DOHH2 (cell line): ENCODE measurements around the gene SEZ6.

Source experiments
- H3F3A ChIP-seq: fragments of 200-600 bp; sonication (generic), shearing (Covaris generic); 2 replicates; pipeline ENCODE4 v1.6.0; 2016; ENCODE audit warnings: antibody characterized with exemption, mild to moderate bottlenecking; ENCODE audit not compliant: control insufficient read depth, insufficient read depth
- H3K27ac ChIP-seq: fragments of 200-600 bp; sonication (generic); 2 replicates; pipeline ENCODE4 v1.5.1; 2014; ENCODE audit warnings: low read depth, mild to moderate bottlenecking, low read length, moderate library complexity
- H3K27me3 ChIP-seq: fragments of 200-600 bp; sonication (generic); 2 replicates; pipeline ENCODE4 v1.6.1; 2014; ENCODE audit warnings: mild to moderate bottlenecking, low read length, mixed read lengths; ENCODE audit not compliant: control insufficient read depth
- H3K36me3 ChIP-seq: fragments of 200-600 bp; sonication (generic); 2 replicates; pipeline ENCODE4 v1.6.1; 2014; ENCODE audit warnings: mild to moderate bottlenecking, low read length, moderate library complexity, mixed read lengths; ENCODE audit not compliant: control insufficient read depth
- H3K4me1 ChIP-seq: fragments of 200-600 bp; sonication (generic); 2 replicates; pipeline ENCODE4 v1.6.1; 2014; ENCODE audit warnings: mild to moderate bottlenecking, low read length, mixed read lengths; ENCODE audit not compliant: control insufficient read depth
- H3K4me2 ChIP-seq: fragments of 200-600 bp; sonication (generic); 2 replicates; pipeline ENCODE4 v1.6.0; 2014; ENCODE audit warnings: mild to moderate bottlenecking, low read length, moderate library complexity
- H3K4me3 ChIP-seq: fragments of 200-600 bp; sonication (generic); 2 replicates; pipeline ENCODE4 v1.5.1; 2014; ENCODE audit warnings: mild to moderate bottlenecking, low read length, mixed read lengths
- H3K79me2 ChIP-seq: fragments of 200-600 bp; sonication (generic); 2 replicates; pipeline ENCODE4 v1.6.1; 2014; ENCODE audit warnings: mild to moderate bottlenecking, low read length, mixed read lengths; ENCODE audit not compliant: control insufficient read depth
- H3K9me2 ChIP-seq: fragments of 200-600 bp; sonication (generic); replicated peaks from 2 replicates; pipeline ENCODE4 v1.6.1; 2014; ENCODE audit warnings: mild to moderate bottlenecking, low read length, mixed read lengths; ENCODE audit not compliant: control insufficient read depth
- H3K9me3 ChIP-seq: fragments of 200-600 bp; sonication (generic); 2 replicates; pipeline ENCODE4 v1.6.1; 2014; ENCODE audit warnings: antibody characterized with exemption, low read length, mixed read lengths; ENCODE audit not compliant: control insufficient read depth, insufficient read depth
- H4K20me1 ChIP-seq: fragments of 200-600 bp; sonication (generic); 2 replicates; pipeline ENCODE4 v1.6.0; 2014; ENCODE audit warnings: low read depth, mild to moderate bottlenecking, antibody characterized with exemption, low read length, moderate library complexity; ENCODE audit not compliant: control insufficient read depth, insufficient read depth
- EZH2phosphoT487 ChIP-seq: fragments of 200-600 bp; sonication (generic); IDR thresholded peaks from 2 replicates; pipeline ENCODE4 v1.6.1; 2017; ENCODE audit warnings: borderline replicate concordance, mild to moderate bottlenecking, antibody characterized with exemption, low read length, moderate library complexity, mixed read lengths
- TF ChIP-seq, protein P1 (sequence below): fragments of 200-600 bp; sonication (generic); IDR thresholded peaks from one replicate; pipeline ENCODE4 v1.5.1; 2014; ENCODE audit warnings: antibody characterized with exemption, mild to moderate bottlenecking, low read depth, low read length; ENCODE audit not compliant: poor library complexity, severe bottlenecking

Gene SEZ6

DNA sequence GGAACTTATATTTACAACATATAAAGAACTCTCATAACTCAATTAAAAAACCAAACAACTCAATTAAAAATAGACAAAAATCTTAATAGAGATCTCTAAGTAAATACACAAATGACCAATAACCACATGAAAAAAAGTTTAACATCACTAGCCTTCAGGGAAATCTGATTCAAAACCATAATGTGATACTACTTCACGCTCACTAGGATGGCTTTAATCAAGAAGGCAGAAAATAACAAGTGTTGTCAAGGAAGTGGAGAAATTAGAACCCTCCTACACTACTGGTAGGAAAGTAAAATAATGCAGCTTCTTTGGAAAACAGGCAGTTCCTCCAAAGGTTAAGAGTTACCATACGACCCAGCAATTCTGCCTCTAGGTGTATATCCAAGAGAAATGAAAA is 62.9 kb downstream of the SEZ6 start:
- Histone ChIP-seq H3K4me3 (no peak overlapping the region), H3K9me3 (no peaks in the 10 kb centered on the region), H4K20me1 (peaks cover 16% of the 10 kb centered on the region; the same call in 1 of the 2 replicates), H3K27ac (no peak overlapping the region), H3K27me3 (no peaks in the 10 kb centered on the region), H3K4me2 (no peak overlapping the region), H3K4me1 (peaks cover 32% of the 10 kb centered on the region), H3K36me3 (peaks cover 88% of the 10 kb centered on the region), H3F3A (0 out of 2 replicates have a peak, but pooled peaks cover 3% of the 10 kb centered on the region), H3K79me2 (peaks cover 100% of the 10 kb centered on the region), H3K9me2 (no peaks in the 10 kb centered on the region)
- no peak for TF ChIP-seq EZH2phosphoT487
- TF ChIP-seq, protein P1, sequence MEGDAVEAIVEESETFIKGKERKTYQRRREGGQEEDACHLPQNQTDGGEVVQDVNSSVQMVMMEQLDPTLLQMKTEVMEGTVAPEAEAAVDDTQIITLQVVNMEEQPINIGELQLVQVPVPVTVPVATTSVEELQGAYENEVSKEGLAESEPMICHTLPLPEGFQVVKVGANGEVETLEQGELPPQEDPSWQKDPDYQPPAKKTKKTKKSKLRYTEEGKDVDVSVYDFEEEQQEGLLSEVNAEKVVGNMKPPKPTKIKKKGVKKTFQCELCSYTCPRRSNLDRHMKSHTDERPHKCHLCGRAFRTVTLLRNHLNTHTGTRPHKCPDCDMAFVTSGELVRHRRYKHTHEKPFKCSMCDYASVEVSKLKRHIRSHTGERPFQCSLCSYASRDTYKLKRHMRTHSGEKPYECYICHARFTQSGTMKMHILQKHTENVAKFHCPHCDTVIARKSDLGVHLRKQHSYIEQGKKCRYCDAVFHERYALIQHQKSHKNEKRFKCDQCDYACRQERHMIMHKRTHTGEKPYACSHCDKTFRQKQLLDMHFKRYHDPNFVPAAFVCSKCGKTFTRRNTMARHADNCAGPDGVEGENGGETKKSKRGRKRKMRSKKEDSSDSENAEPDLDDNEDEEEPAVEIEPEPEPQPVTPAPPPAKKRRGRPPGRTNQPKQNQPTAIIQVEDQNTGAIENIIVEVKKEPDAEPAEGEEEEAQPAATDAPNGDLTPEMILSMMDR, result no peak

GRCh38 chr17:28941251-28941650 is 64.6 kb downstream of the SEZ6 start:
- Histone ChIP-seq H3K79me2 (peaks cover 100% of the 10 kb centered on the region), H3K9me3 (no peaks in the 10 kb centered on the region), H3K4me2 (no peak overlapping the region), H3F3A (peaks cover 3% of the 10 kb centered on the region; the same call in 1 of the 2 replicates), H3K27me3 (no peaks in the 10 kb centered on the region), H3K27ac (no peak overlapping the region), H3K9me2 (no peaks in the 10 kb centered on the region), H3K4me3 (no peak overlapping the region), H4K20me1 (peaks cover 16% of the 10 kb centered on the region; the same call in 1 of the 2 replicates), H3K4me1 (peaks cover 16% of the 10 kb centered on the region), H3K36me3 (peaks cover 83% of the 10 kb centered on the region)
- TF ChIP-seq, protein P1, result no peak
- no peak for TF ChIP-seq EZH2phosphoT487

- Histone ChIP-seq H3K9me3 (no peaks in the 10 kb centered on the region), H3K27me3 (no peaks in the 10 kb centered on the region), H3K36me3 (peaks cover 85% of the 10 kb centered on the region), H3F3A (peaks cover 3% of the 10 kb centered on the region; the same call in 1 of the 2 replicates), H3K4me1 (peaks cover 10% of the 10 kb centered on the region), H3K79me2 (peaks cover 100% of the 10 kb centered on the region), H3K4me2 (no peak overlapping the region), H4K20me1 (peaks cover 13% of the 10 kb centered on the region; the same call in 1 of the 2 replicates), H3K4me3 (no peak overlapping the region), H3K27ac (no peak overlapping the region), H3K9me2 (no peaks in the 10 kb centered on the region)
- TF ChIP-seq EZH2phosphoT487, result no peak
- TF ChIP-seq, protein P1, result no peak
Observed at GRCh38 chr17:28940675-28941074, 65.2 kb downstream of the SEZ6 start.

DNA sequence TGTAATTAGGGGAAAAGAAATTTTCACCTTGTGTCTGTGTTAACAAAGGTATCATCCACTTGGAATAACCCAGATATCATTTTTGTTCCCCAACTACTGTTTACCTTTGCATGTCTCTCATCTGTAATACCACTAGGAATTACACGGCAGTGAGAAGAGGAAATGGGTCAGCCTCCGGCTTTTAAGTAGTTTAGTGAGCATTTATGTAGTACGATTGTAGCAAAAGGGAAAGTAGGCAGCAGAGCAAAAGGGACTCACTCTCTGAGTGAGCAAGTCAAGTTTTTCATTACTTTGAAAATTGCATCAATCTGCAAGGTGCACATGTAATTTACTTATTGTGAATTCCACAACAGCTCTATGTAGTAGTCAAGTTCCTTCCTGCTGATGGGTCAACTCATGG is 65.7 kb downstream of the SEZ6 start:
- peaks cover 5% of the 10 kb centered on the region for H3K4me1 ChIP-seq
- no peaks in the 10 kb centered on the region for H3K27me3 ChIP-seq
- H3K27ac ChIP-seq, result no peak overlapping the region
- TF ChIP-seq, protein P1, result no peak
- TF ChIP-seq EZH2phosphoT487, result no peak
- H3K4me3 ChIP-seq, result no peak overlapping the region
- no peak overlapping the region for H3K4me2 ChIP-seq
- peaks cover 13% of the 10 kb centered on the region; the same call in 1 of the 2 replicates for H4K20me1 ChIP-seq
- H3K79me2 ChIP-seq, result peaks cover 100% of the 10 kb centered on the region
- no peaks in the 10 kb centered on the region for H3K9me2 ChIP-seq
- H3K36me3 ChIP-seq, result peaks cover 84% of the 10 kb centered on the region
- H3F3A ChIP-seq, result peaks cover 3% of the 10 kb centered on the region; the same call in 1 of the 2 replicates
- H3K9me3 ChIP-seq, result no peaks in the 10 kb centered on the region
